Measurements from ENCODE around the gene DNM3. TPM values are rescaled to one million over a fixed set of nuclear protein-coding genes. Genes with fewer than 3 reads are reported as not detected.

DNM3 gene
- total RNA-seq, 2 donors from 2014 or later: 3.2 to 22.5 TPM

DNA sequence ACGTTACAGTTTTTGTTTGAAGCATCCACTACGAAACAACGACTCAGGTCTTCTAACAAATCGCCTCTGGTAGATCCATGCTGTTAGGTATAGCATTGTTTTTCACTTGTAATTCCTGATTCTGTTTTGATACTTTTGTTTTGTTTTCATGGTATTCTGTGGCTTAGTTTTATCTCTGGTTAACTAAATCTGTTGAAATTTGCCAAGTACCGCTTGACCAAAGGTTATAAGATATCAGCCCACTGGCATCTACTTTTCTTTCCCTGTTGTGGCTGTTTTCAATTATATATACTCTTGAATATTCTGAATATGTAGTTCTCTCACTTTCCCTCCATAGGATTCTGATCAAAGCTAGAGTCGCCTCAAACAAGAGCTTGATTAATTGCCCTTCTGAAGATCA is 304.4 kb downstream of the DNM3 start:
- DNase-seq: no peak
- H3K36me3 Mint-ChIP-seq (ENCODE audit: low read depth): no peaks in the 10 kb centered on the region
- H3K4me1 Mint-ChIP-seq: no peaks in the 10 kb centered on the region
- no peak for ATAC-seq
- H3K4me3 Mint-ChIP-seq: no peak overlapping the region
- no peak overlapping the region for H3K27ac Mint-ChIP-seq
- no peaks in the 10 kb centered on the region for H3K9me3 ChIP-seq (ENCODE audit: control insufficient read depth, low read length, poor library complexity, severe bottlenecking)
- H3K27me3 Mint-ChIP-seq: no peaks in the 10 kb centered on the region

DNA sequence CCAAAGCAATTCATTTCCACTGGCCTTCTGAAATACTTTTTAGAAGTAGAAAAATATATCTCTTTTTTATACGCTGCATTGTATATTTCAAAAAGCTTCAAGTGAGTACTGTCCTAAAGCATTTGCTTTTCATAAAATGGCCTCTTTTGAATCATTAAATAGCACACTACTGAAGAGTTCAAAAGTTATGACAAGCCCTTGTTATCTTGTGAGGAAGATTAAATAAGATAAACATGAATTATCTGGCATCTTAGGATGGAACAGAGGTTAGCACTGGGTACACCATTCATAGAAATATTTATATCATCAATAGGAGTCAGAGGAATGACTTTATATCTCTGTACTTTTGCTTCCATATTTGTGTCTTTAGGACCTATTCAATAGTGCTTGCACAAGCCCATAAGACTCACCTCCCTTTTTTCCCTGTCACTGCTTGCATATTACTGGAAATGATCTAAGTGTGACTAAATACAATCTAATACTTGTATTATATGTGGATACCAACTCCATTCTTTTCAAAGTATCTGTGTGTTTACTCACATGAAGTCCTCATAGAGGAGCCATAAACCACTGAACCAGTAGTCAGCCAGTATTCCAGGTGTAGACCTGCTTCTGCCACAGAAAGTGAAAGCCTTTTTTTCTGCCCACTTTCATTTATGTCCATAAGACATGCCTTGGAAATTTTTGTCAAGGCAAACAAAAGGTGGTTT is 305.0 kb downstream of the DNM3 start:
- DNase-seq: no peak
- no peak overlapping the region for H3K4me3 Mint-ChIP-seq

GRCh38 chr1:172147541-172147940 is 306.2 kb downstream of the DNM3 start:
- Mint-ChIP-seq H3K27me3 (no peaks in the 10 kb centered on the region), H3K27ac (no peak overlapping the region), H3K4me1 (no peaks in the 10 kb centered on the region), H3K4me3 (no peak overlapping the region), H3K36me3 (ENCODE audit: low read depth) (peaks cover 2% of the 10 kb centered on the region)
- H3K9me3 ChIP-seq (ENCODE audit: control insufficient read depth, low read length, poor library complexity, severe bottlenecking): no peaks in the 10 kb centered on the region
- DNase-seq (no peak), ATAC-seq (no peak)

More for the DNA sequence above, 305.0 kb downstream of the DNM3 start:
- Mint-ChIP-seq H3K27me3 (no peaks in the 10 kb centered on the region), H3K36me3 (ENCODE audit: low read depth) (no peaks in the 10 kb centered on the region), H3K27ac (peak overlapping the region; percentile 22), H3K4me1 (no peaks in the 10 kb centered on the region)
- ATAC-seq: no peak
- no peaks in the 10 kb centered on the region for H3K9me3 ChIP-seq (ENCODE audit: control insufficient read depth, low read length, poor library complexity, severe bottlenecking)

DNA sequence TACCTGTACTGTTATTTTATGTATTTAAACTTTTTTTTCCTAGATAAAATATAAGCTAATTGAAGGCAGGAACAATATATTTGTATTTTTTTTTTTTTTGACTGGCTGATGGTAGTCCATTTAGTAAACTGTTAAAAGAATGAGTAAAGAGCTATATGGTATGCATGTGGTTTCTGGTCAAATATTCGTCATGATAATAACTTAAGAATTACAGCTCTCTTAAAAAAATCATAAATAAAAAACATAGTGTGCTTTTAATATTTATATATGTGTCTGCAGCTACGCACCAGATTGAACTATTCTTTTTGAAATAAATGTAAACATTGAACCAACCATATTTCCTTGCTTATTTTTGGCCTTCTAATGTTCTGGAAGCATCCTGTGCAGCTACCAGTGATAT is 306.9 kb downstream of the DNM3 start:
- peaks cover 2% of the 10 kb centered on the region for H3K36me3 Mint-ChIP-seq (ENCODE audit: low read depth)
- DNase-seq (no peak), ATAC-seq (no peak)
- H3K4me3 Mint-ChIP-seq: no peak overlapping the region
- no peaks in the 10 kb centered on the region for H3K4me1 Mint-ChIP-seq
- H3K27me3 Mint-ChIP-seq: no peaks in the 10 kb centered on the region
- no peak overlapping the region for H3K27ac Mint-ChIP-seq
- no peaks in the 10 kb centered on the region for H3K9me3 ChIP-seq (ENCODE audit: control insufficient read depth, low read length, poor library complexity, severe bottlenecking)

GRCh38 chr1:172148707-172149106 is 307.4 kb downstream of the DNM3 start:
- ATAC-seq (no peak), DNase-seq (no peak)
- H3K27ac Mint-ChIP-seq: no peak overlapping the region
- H3K4me3 Mint-ChIP-seq: no peak overlapping the region
- no peaks in the 10 kb centered on the region for H3K27me3 Mint-ChIP-seq
- peaks cover 2% of the 10 kb centered on the region for H3K36me3 Mint-ChIP-seq (ENCODE audit: low read depth)
- H3K4me1 Mint-ChIP-seq: no peaks in the 10 kb centered on the region
- no peaks in the 10 kb centered on the region for H3K9me3 ChIP-seq (ENCODE audit: control insufficient read depth, low read length, poor library complexity, severe bottlenecking)

DNA sequence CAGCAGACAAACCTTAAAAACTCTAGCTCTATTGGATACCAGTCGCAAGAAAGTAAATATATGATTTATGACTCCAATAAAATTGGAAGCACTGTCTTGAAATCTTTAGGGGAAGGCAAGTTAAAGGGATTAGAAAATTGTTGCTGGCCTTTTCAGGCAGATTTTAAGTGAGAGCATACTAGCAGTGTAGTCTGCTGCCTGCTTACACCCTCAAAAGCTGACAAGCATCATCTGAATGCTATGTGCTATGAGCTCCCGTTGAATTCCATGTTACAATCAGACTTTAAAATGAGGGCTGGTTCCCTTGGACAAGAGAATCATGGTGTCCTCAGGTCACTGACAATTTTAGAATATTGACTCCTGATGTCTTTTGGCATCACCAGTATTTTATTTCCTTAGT is 308.0 kb downstream of the DNM3 start:
- peaks cover 2% of the 10 kb centered on the region for H3K36me3 Mint-ChIP-seq (ENCODE audit: low read depth)
- H3K4me3 Mint-ChIP-seq: no peak overlapping the region
- H3K4me1 Mint-ChIP-seq: peaks cover 2% of the 10 kb centered on the region
- DNase-seq (no peak), ATAC-seq (no peak)
- H3K27me3 Mint-ChIP-seq: no peaks in the 10 kb centered on the region
- H3K27ac Mint-ChIP-seq: no peak overlapping the region
- H3K9me3 ChIP-seq (ENCODE audit: control insufficient read depth, low read length, poor library complexity, severe bottlenecking): no peaks in the 10 kb centered on the region

GRCh38 chr1:172154551-172154950 is 313.3 kb downstream of the DNM3 start:
- ATAC-seq (peak; percentile 55), DNase-seq (no peak)
- H3K36me3 Mint-ChIP-seq (ENCODE audit: low read depth): peaks cover 2% of the 10 kb centered on the region
- H3K27ac Mint-ChIP-seq: peak overlapping the region; percentile 79
- H3K9me3 ChIP-seq (ENCODE audit: control insufficient read depth, low read length, poor library complexity, severe bottlenecking): no peaks in the 10 kb centered on the region
- H3K4me1 Mint-ChIP-seq: peaks cover 9% of the 10 kb centered on the region
- H3K27me3 Mint-ChIP-seq: no peaks in the 10 kb centered on the region
- H3K4me3 Mint-ChIP-seq: peak overlapping the region; percentile 25

- Mint-ChIP-seq H3K27ac (peak overlapping the region; percentile 79), H3K36me3 (ENCODE audit: low read depth) (peaks cover 2% of the 10 kb centered on the region), H3K4me3 (no peak overlapping the region), H3K27me3 (no peaks in the 10 kb centered on the region), H3K4me1 (peaks cover 9% of the 10 kb centered on the region)
- no peak for DNase-seq
- no peaks in the 10 kb centered on the region for H3K9me3 ChIP-seq (ENCODE audit: control insufficient read depth, low read length, poor library complexity, severe bottlenecking)
- ATAC-seq: no peak
Measured at GRCh38 chr1:172155766-172156165, 314.5 kb downstream of the DNM3 start.

DNA sequence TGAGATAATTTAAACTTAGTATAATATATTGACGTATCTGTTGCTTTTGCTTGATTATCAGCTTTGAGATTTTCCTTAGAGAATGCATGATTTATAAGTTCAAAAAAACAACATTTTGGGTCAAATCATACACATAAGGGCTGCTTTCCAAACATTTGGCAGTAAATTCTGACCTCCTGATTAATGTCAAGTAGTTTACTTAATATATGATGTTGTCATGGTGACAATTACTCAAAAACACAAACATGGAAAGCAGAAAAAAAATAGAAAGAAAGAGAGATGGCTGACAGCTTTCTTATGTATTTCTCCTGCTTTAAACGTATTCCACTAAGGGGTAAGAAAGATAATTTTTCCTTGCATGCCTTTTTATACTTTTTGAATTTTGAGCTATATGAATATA is 320.9 kb downstream of the DNM3 start:
- Mint-ChIP-seq H3K27me3 (no peaks in the 10 kb centered on the region), H3K36me3 (ENCODE audit: low read depth) (no peaks in the 10 kb centered on the region), H3K4me3 (no peak overlapping the region), H3K4me1 (no peaks in the 10 kb centered on the region), H3K27ac (no peak overlapping the region)
- DNase-seq (no peak), ATAC-seq (no peak)
- H3K9me3 ChIP-seq (ENCODE audit: control insufficient read depth, low read length, poor library complexity, severe bottlenecking): no peaks in the 10 kb centered on the region

GRCh38 chr1:172163498-172164215 is 322.4 kb downstream of the DNM3 start:
- H3K27me3 Mint-ChIP-seq: no peaks in the 10 kb centered on the region
- H3K36me3 Mint-ChIP-seq (ENCODE audit: low read depth): no peaks in the 10 kb centered on the region
- ATAC-seq: no peak
- no peaks in the 10 kb centered on the region for H3K4me1 Mint-ChIP-seq
- DNase-seq: no peak
- H3K27ac Mint-ChIP-seq: no peak overlapping the region
- no peaks in the 10 kb centered on the region for H3K9me3 ChIP-seq (ENCODE audit: control insufficient read depth, low read length, poor library complexity, severe bottlenecking)
- H3K4me3 Mint-ChIP-seq: no peak overlapping the region

DNA sequence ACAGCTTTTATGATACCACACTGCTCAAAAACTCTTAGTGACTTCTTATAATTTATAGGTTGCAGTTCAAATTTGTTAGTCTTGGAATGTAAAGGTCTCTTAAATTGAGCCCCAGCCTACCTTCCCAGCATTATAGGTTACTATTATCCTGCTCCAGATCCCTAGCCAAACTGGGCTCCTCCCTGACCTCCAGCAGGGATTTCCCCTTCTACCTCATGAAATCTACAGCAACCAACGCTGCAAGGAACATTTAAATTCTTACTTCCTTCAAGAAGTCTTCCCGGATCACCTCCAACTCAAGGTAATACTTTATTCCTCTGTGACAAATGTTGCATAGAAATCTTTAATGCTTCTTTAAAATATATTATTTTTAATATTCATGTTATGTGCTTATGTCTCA is 324.1 kb downstream of the DNM3 start:
- no peaks in the 10 kb centered on the region for H3K27me3 Mint-ChIP-seq
- DNase-seq: no peak
- no peak overlapping the region for H3K27ac Mint-ChIP-seq
- no peaks in the 10 kb centered on the region for H3K4me1 Mint-ChIP-seq
- no peak for ATAC-seq
- no peaks in the 10 kb centered on the region for H3K9me3 ChIP-seq (ENCODE audit: control insufficient read depth, low read length, poor library complexity, severe bottlenecking)
- no peaks in the 10 kb centered on the region for H3K36me3 Mint-ChIP-seq (ENCODE audit: low read depth)
- no peak overlapping the region for H3K4me3 Mint-ChIP-seq

DNA sequence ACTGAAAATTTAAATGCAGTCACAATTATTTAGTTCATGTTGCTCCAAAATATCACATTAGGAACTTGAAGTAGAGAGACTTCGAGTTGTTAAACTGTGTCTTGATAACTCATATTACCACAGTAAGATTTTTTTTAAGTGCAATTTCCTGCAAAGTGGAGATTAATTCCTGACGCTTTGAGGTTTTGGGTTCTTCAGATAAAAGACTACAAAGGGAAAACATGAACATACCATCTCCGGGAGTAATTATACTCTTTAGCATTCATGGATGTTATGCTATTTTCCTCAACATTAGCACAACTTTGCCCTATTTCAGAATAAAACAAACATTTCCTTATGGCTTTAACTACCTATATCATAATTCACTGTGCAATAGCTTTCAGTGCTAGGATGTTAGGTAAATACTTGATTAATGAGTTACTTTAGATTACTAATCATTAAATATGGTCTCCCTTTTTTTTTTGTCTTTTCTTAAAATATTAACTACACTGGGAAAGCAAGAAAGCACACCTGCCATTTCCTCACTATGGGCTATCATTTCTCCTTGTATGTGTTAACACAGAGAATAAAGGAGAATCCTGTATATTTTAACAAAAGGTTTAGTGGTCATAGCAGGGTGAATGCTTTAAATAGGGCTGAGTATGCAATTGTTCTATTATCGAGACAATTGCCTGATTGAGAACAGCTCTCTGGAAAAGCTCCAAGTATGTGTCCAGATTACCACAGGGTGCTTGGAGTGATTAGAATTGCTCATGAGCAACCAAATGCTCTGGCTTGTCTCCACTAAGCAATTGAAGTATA is 326.7 kb downstream of the DNM3 start:
- ATAC-seq (no peak), DNase-seq (no peak)
- H3K27ac Mint-ChIP-seq: no peak overlapping the region
- no peaks in the 10 kb centered on the region for H3K27me3 Mint-ChIP-seq
- no peaks in the 10 kb centered on the region for H3K9me3 ChIP-seq (ENCODE audit: control insufficient read depth, low read length, poor library complexity, severe bottlenecking)
- H3K4me3 Mint-ChIP-seq: no peak overlapping the region
- H3K4me1 Mint-ChIP-seq: no peaks in the 10 kb centered on the region
- H3K36me3 Mint-ChIP-seq (ENCODE audit: low read depth): no peaks in the 10 kb centered on the region

DNA sequence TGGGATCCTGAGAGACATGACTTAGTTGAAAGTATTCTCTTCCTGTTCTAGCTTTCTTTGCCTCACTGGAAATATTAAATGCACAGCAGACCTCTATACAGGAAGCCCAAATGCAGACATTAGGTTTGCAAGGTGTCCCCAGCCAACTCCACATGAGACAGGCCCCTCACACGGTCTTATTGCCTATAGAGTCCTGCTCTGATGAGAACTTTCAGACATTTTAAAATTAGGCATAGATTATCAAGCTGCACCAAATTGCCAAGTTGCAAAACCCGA is 327.2 kb downstream of the DNM3 start:
- no peak overlapping the region for H3K4me3 Mint-ChIP-seq
- H3K27ac Mint-ChIP-seq: no peak overlapping the region
- DNase-seq: no peak
- H3K36me3 Mint-ChIP-seq (ENCODE audit: low read depth): no peaks in the 10 kb centered on the region
- no peaks in the 10 kb centered on the region for H3K9me3 ChIP-seq (ENCODE audit: control insufficient read depth, low read length, poor library complexity, severe bottlenecking)
- no peaks in the 10 kb centered on the region for H3K4me1 Mint-ChIP-seq
- no peak for ATAC-seq
- no peaks in the 10 kb centered on the region for H3K27me3 Mint-ChIP-seq
